Measurements from ENCODE around the gene ANKS1A. TPM values are rescaled to one million over a fixed set of nuclear protein-coding genes. Genes with fewer than 3 reads are reported as not detected.
"Not testable (repeated sequence)": the region's sequence is repeated elsewhere in the genome, so short reads cannot be mapped to it uniquely, and the experiment has no call there.

ANKS1A gene
- total and polyA plus RNA-seq, 9 donors, result 16.0 to 45.0 (median 27.3) TPM

GRCh38 chr6:34877259-34877658 lies 11.8 kb upstream of the ANKS1A start:
- Histone ChIP-seq H3K9me3 (no peaks in the 10 kb centered on the region), H3K4me3 (no peak overlapping the region), H3K27me3 (no peaks in the 10 kb centered on the region), H3K4me1 (ENCODE audit: insufficient read depth) (no peaks in the 10 kb centered on the region), H3K36me3 (no peaks in the 10 kb centered on the region), H3K27ac (no peak overlapping the region)
- intact Hi-C loops (cut with DNase I), result no loop called here
- DNase-seq, result no peak
- 84 to 89% (median 88%) methylated on average over 1 of the region's 1 CpG for WGBS, 3 donors
- TF ChIP-seq CTCF (IDR thresholded peaks at IDR 0.05), result no peak
- no peak for TF ChIP-seq POLR2A (IDR thresholded peaks at IDR 0.05)
- no peak for TF ChIP-seq EP300 (IDR thresholded peaks at IDR 0.05)

GRCh38 chr6:34877869-34878485 lies 11.1 kb upstream of the ANKS1A start:
- H3K27me3 ChIP-seq, result no peaks in the 10 kb centered on the region
- 70 to 80% (median 72%) methylated on average over 5 of the region's 5 CpGs for WGBS, 3 donors
- no peak overlapping the region for H3K27ac ChIP-seq
- no peaks in the 10 kb centered on the region for H3K4me1 ChIP-seq (ENCODE audit: insufficient read depth)
- intact Hi-C loops (cut with DNase I), result loop anchor here in 1 of 4 donors (1.0 kb wide), 1 partner anchor 24 kb away; no protein-coding TSS in a partner anchor
- H3K36me3 ChIP-seq, result no peaks in the 10 kb centered on the region
- TF ChIP-seq CTCF (IDR thresholded peaks at IDR 0.05) (no peak), EP300 (IDR thresholded peaks at IDR 0.05) (no peak)
- no peak overlapping the region for H3K4me3 ChIP-seq
- no peaks in the 10 kb centered on the region for H3K9me3 ChIP-seq
- no peak for DNase-seq

- H3K36me3 ChIP-seq; DNase-seq; H3K9me3 ChIP-seq; H3K4me1 ChIP-seq (ENCODE audit: insufficient read depth); H3K27ac ChIP-seq; H3K27me3 ChIP-seq; H3K4me3 ChIP-seq: not testable (repeated sequence)
- WGBS, 3 donors, result 94 to 100% (median 97%) methylated on average over 1 of the region's 1 CpG
- intact Hi-C loops (cut with DNase I), result loop anchor here in 1 of 4 donors (10.0 kb wide), 1 partner anchor 101 kb away; no protein-coding TSS in a partner anchor
Measured at GRCh38 chr6:34884073-34884472, 5.0 kb upstream of the ANKS1A start.

- TF ChIP-seq CTCF (IDR thresholded peaks at IDR 0.05) (no peak), POLR2A (IDR thresholded peaks at IDR 0.05) (no peak), EP300 (IDR thresholded peaks at IDR 0.05) (no peak)
- peaks cover 2% of the 10 kb centered on the region for H3K4me1 ChIP-seq (ENCODE audit: insufficient read depth)
- H3K36me3 ChIP-seq, result no peaks in the 10 kb centered on the region
- H3K27ac ChIP-seq, result no peak overlapping the region
- H3K9me3 ChIP-seq, result no peaks in the 10 kb centered on the region
- intact Hi-C loops (cut with DNase I), result loop anchor here in 2 of 4 donors (5.0 to 10.0 kb wide), 2 partner anchors 100 to 128 kb away; partner anchors contain the start of gene SNRPC (in 1 of the 2)
- H3K4me3 ChIP-seq, result no peak overlapping the region
- no peak for DNase-seq
- no peaks in the 10 kb centered on the region for H3K27me3 ChIP-seq
- WGBS, 3 donors, result 89 to 96% (median 95%) methylated on average over 2 of the region's 2 CpGs
Measured at GRCh38 chr6:34884996-34885395, 4.1 kb upstream of the ANKS1A start.

- H3K27ac ChIP-seq; H3K36me3 ChIP-seq; H3K4me3 ChIP-seq; H3K27me3 ChIP-seq; H3K9me3 ChIP-seq; H3K4me1 ChIP-seq (ENCODE audit: insufficient read depth); DNase-seq: not testable (repeated sequence)
- 83 to 86% (median 85%) methylated on average over 15 of the region's 15 CpGs for WGBS, 3 donors
- intact Hi-C loops (cut with DNase I), result loop anchor here in 2 of 4 donors (5.0 to 10.0 kb wide), 2 partner anchors 99 to 129 kb away; partner anchors contain the start of gene SNRPC (in 1 of the 2)
Measured at GRCh38 chr6:34885837-34886236, 3.2 kb upstream of the ANKS1A start.

Measured in ovary (tissue), 9 donors.